Measurements from ENCODE around the gene SEMA6A.

SEMA6A gene

GRCh38 chr5:116521173-116521872 is 53.3 kb downstream of the SEMA6A start:
- DNase-seq: peak; percentile 85

GRCh38 chr5:116520771-116521170 is 53.9 kb downstream of the SEMA6A start:
- peak; percentile 85 for DNase-seq

- DNase-seq: no peak
Observed at GRCh38 chr5:116518423-116518822, 56.2 kb downstream of the SEMA6A start.

DNA sequence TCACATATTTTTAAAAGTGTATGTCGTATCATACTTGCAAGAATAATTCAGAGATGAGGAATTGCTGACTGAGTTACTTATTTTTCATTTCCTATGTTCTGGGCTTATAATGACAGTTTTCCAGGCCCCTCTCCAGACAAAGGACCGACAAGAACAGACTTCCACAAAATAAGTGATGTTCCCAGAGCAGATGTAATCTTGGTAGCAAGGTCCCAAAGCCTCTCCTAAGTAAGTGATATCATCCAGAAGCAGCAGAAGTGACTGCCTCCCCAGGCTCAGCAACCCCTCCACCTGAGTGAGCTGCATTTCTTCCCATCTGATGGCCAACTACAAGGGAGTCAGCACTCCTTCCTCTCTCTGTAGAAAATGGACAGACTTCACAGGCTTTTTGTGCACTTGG is 57.1 kb downstream of the SEMA6A start:
- DNase-seq: no peak

GRCh38 chr5:116516021-116516420 is 58.6 kb downstream of the SEMA6A start:
- no peak for DNase-seq

DNA sequence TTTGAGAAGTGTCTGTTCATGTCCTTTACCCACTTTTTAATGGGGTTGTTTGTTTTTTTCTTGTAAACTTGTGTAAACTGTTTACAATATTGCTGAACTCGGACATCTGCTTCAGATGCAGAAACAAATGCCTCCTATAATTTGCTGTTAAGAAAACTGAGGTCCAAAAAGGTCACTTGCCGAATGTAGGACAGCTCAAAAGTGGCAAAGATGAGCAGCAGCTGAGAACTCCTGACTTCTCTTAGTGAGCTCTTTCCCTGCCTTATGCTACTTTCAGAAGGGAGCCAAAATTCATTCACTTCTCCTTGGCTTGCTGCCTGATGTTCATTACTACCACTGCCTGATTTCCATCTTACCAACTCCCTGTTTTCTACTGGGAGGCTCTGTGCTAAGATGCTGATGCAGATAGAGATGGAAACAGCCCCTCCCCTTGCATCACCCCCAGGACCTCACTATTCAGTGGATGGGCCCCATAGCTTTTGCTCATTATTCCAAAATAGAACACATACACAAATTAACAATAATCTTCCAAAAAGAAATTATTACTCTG is 60.1 kb downstream of the SEMA6A start:
- DNase-seq: peak; percentile 40

- no peak for DNase-seq
Observed at GRCh38 chr5:116510517-116510916, 64.1 kb downstream of the SEMA6A start.

DNA sequence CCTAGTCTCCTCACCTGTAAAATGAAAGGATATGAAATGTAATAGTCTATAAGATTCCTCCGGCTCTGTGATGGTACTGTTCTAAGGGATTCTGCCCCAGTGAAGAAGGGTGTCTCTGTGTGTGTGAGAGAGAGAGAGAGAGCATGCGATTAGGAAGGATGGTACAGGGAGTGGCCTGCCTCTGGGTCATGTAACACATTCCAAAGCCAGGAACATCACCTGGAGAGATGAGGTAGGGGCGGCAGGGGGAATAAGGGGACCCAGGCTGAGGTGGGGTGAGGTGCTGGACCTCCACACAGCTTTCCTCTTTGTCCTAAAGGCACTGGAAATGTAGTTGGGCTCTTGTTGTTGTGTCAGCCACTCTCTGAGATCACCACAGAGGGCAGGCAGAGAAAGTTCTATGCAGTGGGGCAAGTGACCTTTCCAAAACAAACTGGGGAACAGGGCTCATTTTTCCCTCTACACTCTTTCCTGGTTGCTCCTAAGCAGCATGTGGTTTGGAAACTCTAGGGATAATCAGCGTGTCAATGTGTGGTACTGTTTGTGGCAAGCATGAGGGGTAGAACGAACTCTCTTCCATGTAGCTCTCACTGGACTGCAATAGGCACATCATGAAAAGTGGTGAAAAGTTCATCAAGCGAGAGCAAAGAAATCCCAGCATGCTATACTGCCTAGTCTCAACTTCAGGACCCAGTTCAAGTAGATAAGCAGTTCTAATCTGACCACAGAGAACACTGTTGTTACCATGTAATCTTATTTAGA is 65.0 kb downstream of the SEMA6A start:
- DNase-seq: no peak

DNA sequence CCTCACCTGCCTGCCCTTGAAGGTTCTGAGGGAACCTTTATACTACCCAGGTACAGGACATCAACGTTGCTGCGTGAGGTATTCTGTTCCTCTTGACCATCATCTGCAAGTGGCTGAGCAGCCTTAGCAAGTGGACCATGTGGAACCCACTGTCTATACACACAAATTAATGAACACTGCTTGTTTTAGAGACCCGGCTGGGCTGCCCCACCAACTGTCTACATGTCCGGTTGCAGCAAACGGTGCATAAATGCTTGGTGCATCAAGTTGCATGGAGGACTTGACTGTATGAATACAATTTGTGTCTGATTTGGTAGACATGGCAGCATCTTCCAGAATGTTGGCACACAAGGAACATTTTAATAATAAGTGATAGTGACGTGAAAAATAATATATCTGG is 65.8 kb downstream of the SEMA6A start:
- DNase-seq: no peak

- DNase-seq: no peak
Observed at GRCh38 chr5:116507941-116508655, 66.5 kb downstream of the SEMA6A start.

GRCh38 chr5:116507051-116507537 is 67.5 kb downstream of the SEMA6A start:
- DNase-seq: no peak

- no peak for DNase-seq
Observed at GRCh38 chr5:116506488-116506887, 68.1 kb downstream of the SEMA6A start.

- DNase-seq: no peak
Observed at GRCh38 chr5:116504593-116505166, 69.9 kb downstream of the SEMA6A start.

DNA sequence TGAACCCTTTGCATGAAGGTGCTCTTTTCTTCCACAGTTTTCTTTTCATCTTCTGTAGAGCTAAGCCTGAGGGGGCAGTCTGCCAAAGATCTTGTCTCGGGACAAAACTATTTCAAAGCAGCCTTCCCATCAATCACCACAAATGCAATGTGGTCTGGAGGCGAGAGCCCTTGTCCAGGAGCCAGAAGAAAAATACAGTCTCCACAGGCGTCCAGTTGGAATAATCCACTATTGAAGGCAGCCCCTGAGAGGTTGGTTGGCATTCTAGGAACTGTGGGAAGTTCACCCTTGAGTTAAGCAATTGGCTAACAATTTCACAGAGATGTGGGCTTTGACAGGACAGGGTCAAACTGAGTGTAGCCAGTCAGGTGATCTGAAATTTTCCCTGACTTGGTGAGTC is 72.0 kb downstream of the SEMA6A start:
- DNase-seq: no peak

GRCh38 chr5:116502138-116502537 is 72.5 kb downstream of the SEMA6A start:
- no peak for DNase-seq

DNA sequence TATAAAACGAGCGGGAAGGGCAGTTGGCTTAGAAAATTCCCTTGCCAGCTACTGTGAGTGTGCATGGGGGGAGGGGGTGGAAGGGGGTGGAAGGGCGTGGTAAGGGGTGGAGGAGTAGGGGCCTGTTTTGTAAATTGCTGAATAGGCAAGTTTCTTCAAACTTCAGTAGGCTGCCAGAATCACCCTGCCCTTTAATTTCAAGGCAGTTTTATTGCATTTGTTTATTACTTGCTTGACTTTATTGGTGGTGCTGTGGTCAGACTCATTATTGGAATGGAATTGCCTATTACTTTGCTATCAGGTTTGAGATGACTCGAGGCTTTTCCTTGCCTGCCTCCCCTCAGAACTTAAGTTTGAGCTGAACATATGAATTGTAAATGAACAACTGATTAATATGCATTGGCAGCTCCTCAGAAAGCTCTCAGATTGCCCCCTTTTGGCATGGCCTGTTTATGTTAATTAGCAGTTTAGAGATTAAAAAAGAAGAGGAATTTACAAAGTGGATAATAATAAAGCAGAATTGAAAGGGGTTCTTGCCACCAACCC is 76.0 kb downstream of the SEMA6A start:
- DNase-seq: no peak

- DNase-seq: no peak
Observed at GRCh38 chr5:116497631-116498030, 77.0 kb downstream of the SEMA6A start.

DNA sequence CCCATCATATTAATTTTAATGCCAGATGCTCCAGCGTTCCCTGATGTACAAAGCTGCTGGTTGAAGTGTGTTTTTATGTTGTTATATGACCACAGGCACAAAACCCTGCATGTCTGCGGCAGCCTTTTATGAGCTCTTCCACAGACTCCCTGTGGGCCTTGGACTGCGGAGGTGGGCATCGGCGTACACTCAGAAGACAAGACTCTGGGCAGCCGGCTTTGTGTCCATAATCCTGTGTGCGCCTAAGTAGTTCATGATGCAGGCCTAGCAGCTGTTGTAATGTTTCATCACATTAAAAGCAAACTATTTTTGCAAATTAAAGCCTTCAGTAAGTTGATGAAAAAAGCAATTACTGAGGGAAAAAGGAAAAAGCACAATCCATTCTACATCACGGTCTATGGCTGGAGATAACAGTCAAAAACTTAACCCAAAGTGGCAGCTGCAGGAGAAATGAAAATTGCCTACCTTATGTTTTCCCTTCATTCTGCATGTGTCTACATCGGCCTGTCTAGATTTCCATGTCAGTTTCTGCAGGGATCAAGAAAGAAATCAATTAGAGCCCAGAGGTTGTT is 78.8 kb downstream of the SEMA6A start:
- no peak for DNase-seq

DNA sequence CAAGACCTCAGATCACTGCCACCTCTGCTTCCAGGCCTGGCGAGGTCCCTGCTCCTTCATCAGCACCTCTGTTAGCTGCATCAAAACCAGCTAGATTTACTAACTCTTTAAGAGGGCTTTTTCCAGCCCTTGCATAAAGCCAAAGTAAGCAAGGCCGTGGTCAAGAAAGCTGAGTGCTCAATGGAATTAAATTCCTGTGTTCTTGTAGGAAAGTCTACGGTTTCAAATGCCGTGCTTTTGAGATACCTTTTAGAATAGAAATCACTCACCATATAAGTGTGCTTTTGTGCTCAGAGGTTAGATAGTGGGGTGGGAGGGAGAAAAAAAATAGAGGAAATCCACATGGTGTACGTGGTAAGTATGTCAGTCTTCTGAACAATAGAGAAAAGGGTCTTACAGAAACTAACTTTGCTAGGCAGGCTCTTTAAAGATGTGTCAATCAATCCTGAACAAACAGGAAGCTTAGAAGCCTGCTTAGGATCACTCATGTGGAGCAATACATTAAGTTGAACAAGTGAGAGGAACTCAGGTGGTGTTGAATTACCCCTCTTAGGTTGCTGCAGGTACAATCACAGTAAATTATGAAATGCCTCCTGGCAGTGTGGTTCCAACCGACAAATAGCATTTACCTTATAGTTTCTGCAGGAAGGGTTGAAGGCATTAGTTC is 79.7 kb downstream of the SEMA6A start:
- DNase-seq: no peak

- DNase-seq: no peak
Observed at GRCh38 chr5:116492776-116493175, 81.8 kb downstream of the SEMA6A start.

DNA sequence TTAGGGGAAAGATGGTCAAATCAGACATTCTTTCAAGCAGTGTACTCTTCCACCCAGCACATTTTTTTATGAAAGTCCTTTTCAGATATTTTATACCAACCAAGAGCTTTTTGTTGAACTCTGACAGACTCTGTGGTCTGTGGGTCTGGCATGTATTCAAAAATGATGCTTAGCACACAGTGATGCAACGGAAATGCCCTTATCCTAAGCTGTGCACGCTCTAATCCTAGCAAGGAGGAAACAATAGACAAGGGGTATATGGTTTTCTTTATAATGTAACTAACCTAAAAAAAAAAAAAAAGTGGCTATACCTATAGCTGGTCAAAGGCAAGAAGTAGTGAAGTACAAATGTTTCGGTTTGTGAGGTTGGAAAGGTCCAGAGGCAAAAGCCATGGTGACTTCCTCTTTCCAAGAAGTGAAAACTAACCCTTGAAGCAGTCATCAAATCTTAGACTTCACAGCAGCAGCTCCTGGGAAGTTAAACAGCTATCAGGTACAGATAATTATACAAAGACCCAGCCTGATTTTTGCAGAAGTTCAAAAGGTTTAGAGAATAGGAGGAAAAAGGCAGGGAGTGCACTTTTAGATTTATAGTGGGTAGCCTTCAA is 82.5 kb downstream of the SEMA6A start:
- no peak for DNase-seq
